Caco-2 (cell line): ENCODE results near the gene S100A3. TPM values are rescaled to one million over a fixed set of nuclear protein-coding genes. Genes with fewer than 3 reads are reported as not detected.

Experiments used
- BruUV-seq: library from RNA; stranded (reverse); fragments of 400-500 nt; replicated peaks from 2 replicates; lab custom pipeline; 2021; lab: Mats Ljungman, UMichigan
- CTCF ChIA-PET: fragments of 300-600 bp; sonication (Branson Sonifier 250); formaldehyde crosslinking; loops from one replicate; lab custom pipeline; 2022; ENCODE audit warnings: antibody characterized with exemption; lab: Charles Lee
- POLR2A ChIA-PET: fragments of 300-600 bp; sonication (Branson Sonifier 250); formaldehyde crosslinking; loops from one replicate; lab custom pipeline; 2022; ENCODE audit warnings: antibody characterized with exemption; lab: Charles Lee
- DNase-seq, 2 experiments: peaks; one replicate each; pipeline versions ENCODE4 v3.0.0 to v3.0.0-alpha.2; 2020 to 2022
- H3K27me3 ChIP-seq: replicated peaks from 2 replicates; pipeline ENCODE4 v1.6.0; 2011; ENCODE audit warnings: low read length; ENCODE audit not compliant: control insufficient read depth, insufficient read depth
- H3K36me3 ChIP-seq: 2 replicates; pipeline ENCODE4 v1.5.1; 2011; ENCODE audit warnings: low read length; ENCODE audit not compliant: control insufficient read depth, insufficient read depth
- H3K4me1 ChIP-seq: fragments of 250-450 bp; sonication (Bioruptor Pico); 2 replicates; pipeline ENCODE4 v1.5.1; 2020; ENCODE audit warnings: mild to moderate bottlenecking
- H3K4me3 ChIP-seq: 2 replicates; pipeline ENCODE4 v1.5.1; 2011; ENCODE audit warnings: low read depth, mild to moderate bottlenecking, control low read depth, low read length
- H3K9me3 ChIP-seq: fragments of 250-450 bp; sonication (Bioruptor Pico); 2 replicates; pipeline ENCODE4 v1.5.1; 2020; ENCODE audit warnings: mild to moderate bottlenecking, moderate library complexity
- H3K27ac Mint-ChIP-seq: one replicate; pipeline ENCODE4 v1.8.0; 2022; ENCODE audit warnings: mixed read lengths; ENCODE audit not compliant: unreplicated experiment
- H3K27me3 Mint-ChIP-seq: one replicate; pipeline ENCODE4 v1.8.0; 2022; ENCODE audit warnings: mixed read lengths; ENCODE audit not compliant: insufficient read depth, unreplicated experiment
- H3K36me3 Mint-ChIP-seq: one replicate; pipeline ENCODE4 v1.8.0; 2022; ENCODE audit warnings: mild to moderate bottlenecking, mixed read lengths; ENCODE audit not compliant: insufficient read depth, unreplicated experiment
- H3K4me1 Mint-ChIP-seq: one replicate; pipeline ENCODE4 v1.8.0; 2022; ENCODE audit warnings: low read depth, mixed read lengths; ENCODE audit not compliant: unreplicated experiment
- H3K4me3 Mint-ChIP-seq: one replicate; pipeline ENCODE4 v1.8.0; 2022; ENCODE audit warnings: mild to moderate bottlenecking, moderate library complexity, mixed read lengths; ENCODE audit not compliant: unreplicated experiment
- H3K9me3 Mint-ChIP-seq: one replicate; pipeline ENCODE4 v1.8.0; 2022; ENCODE audit warnings: mixed read lengths; ENCODE audit not compliant: unreplicated experiment
- CTCF ChIP-seq, 2 experiments: fragments of 200-600 bp in 1 of 2; IDR thresholded peaks; 1 replicate in 1 of 2; 2 replicates in 1 of 2; pipeline versions ENCODE4 v1.5.1 to v1.8.0; 2011 to 2022; ENCODE audit warnings: antibody characterized with exemption in 1 of 2, control low read depth in 1 of 2, inconsistent platforms in 1 of 2, low read depth in 1 of 2, low read length in 1 of 2, mild to moderate bottlenecking in 1 of 2, moderate library complexity in 1 of 2; ENCODE audit not compliant: insufficient read depth in 1 of 2, severe bottlenecking in 1 of 2, unreplicated experiment in 1 of 2
- intact Hi-C: fragments of 100-400 bp; cut with micrococcal nuclease; formaldehyde crosslinking; loops from one replicate; pipeline ENCODE4 v1.10.0; 2022; ENCODE audit not compliant: unreplicated experiment
- total RNA-seq: library from RNA; stranded (reverse); gene quantifications from 2 replicates; pipeline ENCODE4 v1.2.3, GENCODE V29; 2022

Gene S100A3
- total RNA-seq, 1 experiment from 2014 or later: 0.61 TPM

- CTCF ChIA-PET: interaction anchor here (1.5 kb wide), 1 partner anchor 13 kb away, joined by 8 read pairs; no protein-coding TSS in a partner anchor
- H3K9me3 ChIP-seq: no peaks in the 10 kb centered on the region
- peaks cover 30% of the 10 kb centered on the region for H3K4me1 ChIP-seq
- no peaks in the 10 kb centered on the region for H3K36me3 ChIP-seq
- H3K9me3 Mint-ChIP-seq: no peaks in the 10 kb centered on the region
- POLR2A ChIA-PET: interaction anchor here (0.6 kb wide), 1 partner anchor 13 kb away, joined by 6 read pairs; no protein-coding TSS in a partner anchor
- H3K27ac Mint-ChIP-seq: no peak overlapping the region
- BruUV-seq: no TSS peak
- intact Hi-C loops: no loop called here
- H3K4me3 Mint-ChIP-seq: no peak overlapping the region
- H3K27me3 ChIP-seq: no peaks in the 10 kb centered on the region
- peaks cover 32% of the 10 kb centered on the region for H3K4me1 Mint-ChIP-seq
- no peak overlapping the region for H3K4me3 ChIP-seq
- H3K27me3 Mint-ChIP-seq: no peaks in the 10 kb centered on the region
- no peak for DNase-seq
- no peaks in the 10 kb centered on the region for H3K36me3 Mint-ChIP-seq
- no peak for TF ChIP-seq CTCF (IDR thresholded peaks at IDR 0.05; ENCODE audit: insufficient read depth in 1 of 2, low read depth in 1 of 2, low read length in 1 of 2, severe bottlenecking in 1 of 2, unreplicated experiment in 1 of 2)
Measured at GRCh38 chr1:153553096-153553495, 4.0 kb upstream of the S100A3 start.

GRCh38 chr1:153552335-153552734, 3.3 kb upstream of the S100A3 start:
- no peaks in the 10 kb centered on the region for H3K9me3 Mint-ChIP-seq
- no peak for TF ChIP-seq CTCF (IDR thresholded peaks at IDR 0.05; ENCODE audit: insufficient read depth in 1 of 2, low read depth in 1 of 2, low read length in 1 of 2, severe bottlenecking in 1 of 2, unreplicated experiment in 1 of 2)
- H3K4me3 Mint-ChIP-seq: no peak overlapping the region
- H3K9me3 ChIP-seq: no peaks in the 10 kb centered on the region
- POLR2A ChIA-PET: interaction anchor here (0.6 kb wide), 1 partner anchor 245 kb away, joined by 8 read pairs; no protein-coding TSS in a partner anchor
- DNase-seq: peak in 1 of 2 experiments; percentile 37
- no peaks in the 10 kb centered on the region for H3K27me3 Mint-ChIP-seq
- H3K4me1 ChIP-seq: peaks cover 34% of the 10 kb centered on the region
- H3K4me3 ChIP-seq: no peak overlapping the region
- intact Hi-C loops: no loop called here
- H3K4me1 Mint-ChIP-seq: peaks cover 32% of the 10 kb centered on the region
- H3K36me3 ChIP-seq: no peaks in the 10 kb centered on the region
- H3K27ac Mint-ChIP-seq: no peak overlapping the region
- BruUV-seq: no TSS peak
- CTCF ChIA-PET: interaction anchor here (0.6 to 1.5 kb wide), 4 partner anchors 14 to 156 kb away, joined by 4 to 8 read pairs (median 6); partner anchors contain the start of gene S100A13
- no peaks in the 10 kb centered on the region for H3K36me3 Mint-ChIP-seq
- H3K27me3 ChIP-seq: no peaks in the 10 kb centered on the region

- no peaks in the 10 kb centered on the region for H3K27me3 ChIP-seq
- ChIA-PET CTCF (interaction anchor here (1.1 kb wide), 1 partner anchor 25 kb away, joined by 3 read pairs; no protein-coding TSS in a partner anchor), POLR2A (no interaction called here)
- no TSS peak for BruUV-seq
- no peaks in the 10 kb centered on the region for H3K9me3 Mint-ChIP-seq
- peaks cover 41% of the 10 kb centered on the region for H3K4me1 Mint-ChIP-seq
- no peaks in the 10 kb centered on the region for H3K9me3 ChIP-seq
- H3K36me3 ChIP-seq: no peaks in the 10 kb centered on the region
- peak overlapping the region; percentile 62 for H3K27ac Mint-ChIP-seq
- TF ChIP-seq CTCF (IDR thresholded peaks at IDR 0.05; ENCODE audit: insufficient read depth in 1 of 2, low read depth in 1 of 2, low read length in 1 of 2, severe bottlenecking in 1 of 2, unreplicated experiment in 1 of 2): no peak
- no peaks in the 10 kb centered on the region for H3K27me3 Mint-ChIP-seq
- intact Hi-C loops: no loop called here
- H3K4me3 ChIP-seq: no peak overlapping the region
- no peak overlapping the region for H3K4me3 Mint-ChIP-seq
- DNase-seq: no peak
- peaks cover 46% of the 10 kb centered on the region for H3K4me1 ChIP-seq
- no peaks in the 10 kb centered on the region for H3K36me3 Mint-ChIP-seq
Measured at GRCh38 chr1:153550827-153551500, 1.9 kb upstream of the S100A3 start.
